ENCODE measurements around the gene THRAP3. TPM values are rescaled to one million over a fixed set of nuclear protein-coding genes. Genes with fewer than 3 reads are reported as not detected.

Gene THRAP3
- total and polyA plus RNA-seq, 2 donors (not counting 3 experiments of a cell fraction or from before 2014, with no cell fraction given) = 38.0 to 144 TPM

DNA sequence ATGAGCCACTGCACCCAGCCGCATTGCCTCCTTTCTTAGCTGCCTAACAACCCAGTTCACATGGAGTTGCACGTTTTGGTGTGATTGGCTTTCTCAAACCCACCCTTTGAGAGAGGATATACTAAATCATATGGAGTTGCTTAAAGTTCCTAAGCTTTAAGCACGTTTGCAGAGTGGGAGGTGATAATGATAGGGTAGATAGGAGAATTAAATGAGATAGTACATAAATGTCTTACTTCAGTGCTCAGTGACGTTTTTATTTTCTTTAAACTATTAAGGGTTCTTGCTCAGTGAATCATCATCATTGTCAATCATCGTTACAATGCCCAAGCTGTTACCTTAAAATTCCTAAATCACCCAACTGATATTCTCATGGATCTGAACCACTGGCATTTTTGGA is 79.0 kb downstream of the THRAP3 start:
- Histone ChIP-seq H4K20me1 (replicated peaks; ENCODE audit: control insufficient read depth, extremely low read depth, insufficient read depth, low read length) (no peaks in the 10 kb centered on the region), H3K9me1 (replicated peaks; ENCODE audit: control insufficient read depth, extremely low read depth, insufficient read depth, low read length) (no peaks in the 10 kb centered on the region), H3K79me2 (ENCODE audit: control insufficient read depth, insufficient read depth, low read length) (peaks cover 11% of the 10 kb centered on the region), H3K27ac (ENCODE audit: insufficient read depth, low read depth, low read length) (no peak overlapping the region), H3K9me3 (replicated peaks; ENCODE audit: control insufficient read depth, insufficient read depth, low read length) (no peaks in the 10 kb centered on the region), H3K9ac (replicated peaks; ENCODE audit: extremely low read depth, insufficient read depth, low read length) (no peak overlapping the region), H3K36me3 (ENCODE audit: control insufficient read depth in 2 of 2, extremely low read depth in 1 of 2, insufficient read depth in 2 of 2, low read length in 2 of 2) (peaks cover 29 to 35% of the 10 kb centered on the region in 2 experiments), H3K27me3 (ENCODE audit: control insufficient read depth in 2 of 2, insufficient read depth in 2 of 2, low read length in 2 of 2) (no peaks in the 10 kb centered on the region), H3K4me3 (replicated peaks in 1 of 3; ENCODE audit: insufficient read depth in 1 of 3, low read depth in 1 of 3, low read length in 3 of 3) (no peak overlapping the region), H3K4me2 (ENCODE audit: insufficient read depth, low read length) (no peak overlapping the region), H2AFZ (ENCODE audit: low read depth, low read length) (no peak overlapping the region), H3K4me1 (ENCODE audit: control insufficient read depth, extremely low read depth, insufficient read depth, low read length) (peaks cover 30% of the 10 kb centered on the region)
- intact Hi-C loops (cut with micrococcal nuclease) = loop anchor here (5.0 kb wide), 1 partner anchor 156 kb away; the partner anchor contains the start of gene TRAPPC3
- CTCF ChIA-PET = interaction anchor here (1.1 kb wide), 1 partner anchor 9 kb away, joined by 3 read pairs; no protein-coding TSS in a partner anchor
- BruUV-seq (replicated peaks) = no TSS peak
- POLR2A ChIA-PET = no interaction called here
- TF ChIP-seq POLR2A (IDR thresholded peaks at IDR 0.05; ENCODE audit: low read depth, low read length) (no peak), JUN (IDR thresholded peaks at IDR 0.05; ENCODE audit: borderline replicate concordance, insufficient read depth, insufficient read length, low read depth) (no peak), MYC (IDR thresholded peaks at IDR 0.05; ENCODE audit: low read depth, low read length) (no peak), EZH2 (IDR thresholded peaks at IDR 0.05; ENCODE audit: borderline replicate concordance, low read depth, low read length, severe bottlenecking) (no peak), GATA2 (IDR thresholded peaks at IDR 0.05; ENCODE audit: insufficient read depth, insufficient read length, low read depth, low read length) (no peak), CTCF (IDR thresholded peaks at IDR 0.05; ENCODE audit: extremely low read depth in 1 of 2, insufficient read depth in 1 of 2, low read depth in 1 of 2, low read length in 2 of 2) (no peak), POLR2AphosphoS5 (IDR thresholded peaks at IDR 0.05; ENCODE audit: insufficient read depth, low read depth, low read length) (no peak), MAX (IDR thresholded peaks at IDR 0.05; ENCODE audit: insufficient read depth, insufficient read length) (no peak), FOS (IDR thresholded peaks at IDR 0.05; ENCODE audit: borderline replicate concordance, insufficient read depth, low read length) (no peak)
- dilution Hi-C loops (cut with MboI; ENCODE audit: extremely low pct_ligation_motif_present, low sequenced_read_pairs) = no loop called here
- no peak for DNase-seq (ENCODE audit: low read depth, low spot score)
- FAIRE-seq = peak; percentile 4
